Activated CD4-positive, alpha-beta T cell treated with anti-CD3 and anti-CD28 coated beads, Interleukin-2, amount 10 ng/mL, durations not matched to agents 24 days and 14 days (primary cell): ENCODE results near the gene LMOD1. TPM values are rescaled to one million over a fixed set of nuclear protein-coding genes. Genes with fewer than 3 reads are reported as not detected.
"Not testable (repeated sequence)": the region's sequence is repeated elsewhere in the genome, so short reads cannot be mapped to it uniquely, and the experiment has no call there.

Experiments
- DNase-seq: peaks from one replicate; pipeline ENCODE4 v3.0.0; 2022
- H3K27ac Mint-ChIP-seq: one replicate; pipeline ENCODE4 v1.8.0; 2022; ENCODE audit warnings: mild to moderate bottlenecking, mixed read lengths
- H3K27me3 Mint-ChIP-seq: one replicate; pipeline ENCODE4 v1.8.0; 2022; ENCODE audit warnings: mixed read lengths
- H3K36me3 Mint-ChIP-seq: one replicate; pipeline ENCODE4 v1.8.0; 2022; ENCODE audit warnings: low read depth, mild to moderate bottlenecking, mixed read lengths
- H3K4me1 Mint-ChIP-seq: one replicate; pipeline ENCODE4 v1.8.0; 2021; ENCODE audit warnings: mixed read lengths
- H3K4me3 Mint-ChIP-seq: one replicate; pipeline ENCODE4 v1.8.0; 2022; ENCODE audit warnings: mild to moderate bottlenecking, moderate library complexity, mixed read lengths
- H3K9me3 Mint-ChIP-seq: one replicate; pipeline ENCODE4 v1.8.0; 2021; ENCODE audit warnings: mixed read lengths
- intact Hi-C: fragments of 100-400 bp; cut with micrococcal nuclease; formaldehyde crosslinking; loops from one replicate; pipeline ENCODE4 v1.15.1; 2023
- total RNA-seq: library from RNA; stranded (reverse); gene quantifications from 2 replicates; pipeline ENCODE4 v1.2.3, GENCODE V29; 2022

The LMOD1 gene
- total RNA-seq, 1 donor from 2014 or later = not detected

DNA sequence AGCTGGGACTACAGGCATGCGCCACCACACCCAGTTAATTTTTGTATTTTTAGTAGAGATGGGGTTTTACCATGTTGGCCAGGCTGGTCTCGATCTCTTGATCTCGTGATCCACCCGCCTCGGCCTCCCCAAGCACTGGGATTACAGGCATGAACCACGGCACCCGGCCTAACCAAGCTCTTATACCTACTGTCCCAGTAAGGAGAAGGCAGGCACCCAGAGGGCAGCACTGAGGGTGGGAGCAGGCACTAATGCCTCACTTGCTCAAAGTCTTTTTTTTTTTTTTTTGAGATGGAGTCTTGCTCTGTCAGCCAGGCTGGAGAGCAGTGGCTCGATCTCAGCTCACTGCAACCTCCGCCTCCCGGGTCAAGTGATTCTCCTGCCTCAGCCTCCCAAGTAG lies 6.0 kb downstream of the LMOD1 start:
- H3K4me1 Mint-ChIP-seq, DNase-seq, H3K4me3 Mint-ChIP-seq, H3K27ac Mint-ChIP-seq, H3K36me3 Mint-ChIP-seq, H3K9me3 Mint-ChIP-seq, intact Hi-C loops: not testable (repeated sequence)
- peaks cover 29% of the 10 kb centered on the region for H3K27me3 Mint-ChIP-seq

DNA sequence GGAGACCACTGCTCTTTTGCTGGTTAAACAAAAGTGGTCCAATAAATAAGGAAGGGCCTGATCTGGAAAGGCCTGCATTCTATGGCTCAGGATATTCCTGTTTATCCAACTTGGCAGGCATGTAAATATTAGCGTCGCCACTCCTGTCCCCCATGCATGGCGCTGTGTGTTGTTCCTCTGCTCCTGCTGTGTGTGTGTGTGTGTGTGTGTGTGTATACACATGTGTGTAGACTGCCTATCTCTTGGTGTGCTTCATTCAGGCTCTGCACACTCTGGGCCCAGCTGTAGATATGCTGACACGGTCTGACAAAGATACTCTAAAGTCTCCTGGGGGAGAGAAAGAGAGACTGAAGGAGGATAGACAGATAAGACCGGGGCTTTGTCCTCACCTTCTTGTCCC lies 6.8 kb downstream of the LMOD1 start:
- no peak overlapping the region for H3K27ac Mint-ChIP-seq
- H3K27me3 Mint-ChIP-seq = peaks cover 28% of the 10 kb centered on the region
- intact Hi-C loops = no loop called here
- H3K4me3 Mint-ChIP-seq = no peak overlapping the region
- DNase-seq = no peak
- no peaks in the 10 kb centered on the region for H3K36me3 Mint-ChIP-seq
- no peaks in the 10 kb centered on the region for H3K9me3 Mint-ChIP-seq
- H3K4me1 Mint-ChIP-seq = no peaks in the 10 kb centered on the region

DNA sequence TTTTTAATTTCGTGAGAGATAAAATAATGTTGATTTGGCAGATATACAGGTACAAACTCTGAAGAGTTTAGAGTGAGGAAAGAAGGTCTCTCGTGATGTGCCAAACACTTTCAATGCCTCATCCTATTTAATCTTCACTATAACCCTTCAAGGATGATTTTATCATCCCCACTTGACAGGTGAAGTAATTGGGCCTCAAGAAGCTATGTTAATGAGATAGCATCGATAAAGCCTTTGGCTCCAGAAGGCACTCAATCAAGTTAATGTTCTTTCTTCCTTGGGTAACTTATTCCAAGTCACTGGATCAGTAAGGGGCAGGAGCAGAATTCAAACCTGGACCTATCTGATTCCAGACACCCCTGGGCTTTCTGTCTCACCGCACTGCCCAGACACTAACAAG lies 7.2 kb downstream of the LMOD1 start:
- Mint-ChIP-seq H3K27ac (no peak overlapping the region), H3K9me3 (no peaks in the 10 kb centered on the region), H3K4me1 (no peaks in the 10 kb centered on the region), H3K36me3 (no peaks in the 10 kb centered on the region), H3K27me3 (peaks cover 28% of the 10 kb centered on the region), H3K4me3 (no peak overlapping the region)
- intact Hi-C loops = no loop called here
- no peak for DNase-seq

DNA sequence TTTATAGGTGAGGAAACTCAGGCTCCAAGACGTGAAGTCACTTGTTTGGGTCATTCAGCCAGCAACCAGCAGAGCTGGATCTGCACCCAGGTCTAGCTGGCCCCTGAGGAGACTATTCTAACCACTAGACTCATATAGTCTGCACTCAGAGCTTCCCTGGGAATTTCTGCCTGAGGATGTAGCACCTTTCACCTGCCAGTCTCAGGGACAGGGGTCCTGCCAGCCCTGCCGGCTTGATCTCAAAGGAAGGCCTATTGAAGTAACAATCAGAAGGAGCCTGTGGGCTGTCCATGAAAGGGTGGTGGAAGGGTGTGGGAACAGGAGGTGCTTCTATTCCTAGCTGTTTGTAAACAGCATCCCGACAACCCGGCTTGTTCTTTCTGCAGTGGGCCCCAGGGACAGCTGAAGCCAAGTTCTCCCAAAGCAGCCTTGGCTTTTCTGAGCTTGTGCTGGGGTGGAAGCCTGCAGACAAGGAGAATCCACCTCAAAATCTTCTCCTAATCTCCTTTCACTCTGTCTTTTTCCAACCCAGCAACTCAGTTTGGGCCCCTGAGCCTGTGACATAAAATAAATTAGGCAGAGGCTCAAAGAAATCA lies 7.8 kb downstream of the LMOD1 start:
- Mint-ChIP-seq H3K27ac (no peak overlapping the region), H3K27me3 (peaks cover 25% of the 10 kb centered on the region), H3K4me3 (no peak overlapping the region), H3K36me3 (no peaks in the 10 kb centered on the region), H3K4me1 (no peaks in the 10 kb centered on the region), H3K9me3 (no peaks in the 10 kb centered on the region)
- no peak for DNase-seq
- intact Hi-C loops = no loop called here

DNA sequence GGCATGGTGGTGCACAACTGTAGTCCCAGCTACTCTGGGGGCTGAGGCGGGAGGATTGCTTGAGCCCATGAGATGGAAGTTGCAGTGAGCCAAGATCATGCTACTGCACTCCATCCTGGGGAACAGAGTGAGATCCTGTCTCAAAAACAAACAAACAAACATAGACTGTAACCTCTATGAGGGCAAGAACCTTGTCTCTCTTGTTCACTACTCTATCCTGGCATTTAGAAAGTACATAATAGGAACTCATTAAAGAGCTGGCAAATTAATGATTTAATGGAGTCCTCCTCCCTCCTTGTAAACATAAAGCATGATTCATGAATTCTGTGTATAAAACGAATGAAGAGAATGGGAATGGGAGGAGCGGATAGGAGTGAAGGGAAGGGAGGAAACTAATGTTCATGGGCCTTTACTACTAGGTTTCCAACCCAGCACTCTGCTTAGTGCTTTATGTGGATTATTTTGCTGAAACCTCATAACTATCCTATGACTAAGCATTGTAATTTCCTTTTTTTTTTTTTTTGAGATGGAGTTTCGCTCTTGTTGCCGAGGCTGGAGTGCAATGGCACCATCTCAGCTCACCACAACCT lies 8.6 kb downstream of the LMOD1 start:
- H3K27me3 Mint-ChIP-seq = peaks cover 21% of the 10 kb centered on the region
- H3K36me3 Mint-ChIP-seq = no peaks in the 10 kb centered on the region
- H3K4me1 Mint-ChIP-seq = no peaks in the 10 kb centered on the region
- no peak overlapping the region for H3K4me3 Mint-ChIP-seq
- no peaks in the 10 kb centered on the region for H3K9me3 Mint-ChIP-seq
- no peak for DNase-seq
- no peak overlapping the region for H3K27ac Mint-ChIP-seq
- intact Hi-C loops = no loop called here

DNA sequence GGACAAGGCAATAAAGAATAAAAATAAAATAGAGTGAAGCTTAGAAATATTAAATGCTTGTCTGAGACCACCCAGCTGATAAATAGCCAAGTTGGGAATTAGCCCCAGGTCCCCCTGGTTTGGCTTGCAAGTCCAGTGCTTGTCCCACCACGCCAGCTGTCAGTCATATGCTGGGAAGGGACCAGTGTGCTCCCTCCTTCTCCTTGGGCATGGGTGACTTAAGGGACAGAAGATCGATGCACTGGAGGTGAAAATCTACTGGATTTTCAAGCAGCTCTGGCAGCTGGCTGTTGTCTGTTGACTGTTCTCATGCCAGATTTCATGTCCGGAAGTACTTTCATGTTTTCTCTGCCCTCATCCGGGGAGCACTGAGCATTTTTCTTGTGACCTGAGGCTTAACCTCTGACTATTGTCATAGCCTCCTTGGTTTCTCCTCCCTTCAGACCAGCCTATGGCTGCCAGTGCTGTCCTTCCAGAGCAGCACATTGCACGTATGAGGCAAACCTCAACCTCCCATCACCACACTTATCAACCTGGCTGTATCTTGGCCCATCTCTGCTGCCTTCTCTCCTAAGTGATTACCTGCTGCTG lies 12.4 kb downstream of the LMOD1 start:
- H3K4me3 Mint-ChIP-seq = no peak overlapping the region
- intact Hi-C loops = no loop called here
- peaks cover 20% of the 10 kb centered on the region for H3K27me3 Mint-ChIP-seq
- no peaks in the 10 kb centered on the region for H3K36me3 Mint-ChIP-seq
- no peak for DNase-seq
- H3K9me3 Mint-ChIP-seq = no peaks in the 10 kb centered on the region
- H3K4me1 Mint-ChIP-seq = no peaks in the 10 kb centered on the region
- H3K27ac Mint-ChIP-seq = no peak overlapping the region

DNA sequence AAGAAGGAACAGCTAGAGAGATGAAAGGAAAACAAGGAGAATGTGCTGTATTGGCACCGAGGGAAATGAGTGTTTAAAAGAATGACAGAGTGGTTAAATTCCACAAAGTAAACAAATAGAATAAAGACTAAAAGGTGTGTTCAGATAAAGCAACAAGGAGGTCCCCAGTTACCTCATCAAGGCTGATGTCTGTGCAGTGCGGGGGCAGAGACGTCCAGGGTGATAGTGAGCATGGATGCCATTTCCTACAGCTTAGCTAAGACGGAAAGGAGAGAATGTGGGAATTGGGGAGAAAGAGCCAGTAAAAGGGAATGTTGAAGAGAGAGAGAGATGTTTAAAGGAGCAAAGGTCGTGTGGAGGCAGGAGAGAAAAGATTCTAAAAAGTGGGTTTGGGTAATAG lies 15.5 kb downstream of the LMOD1 start:
- Mint-ChIP-seq H3K4me1 (no peaks in the 10 kb centered on the region), H3K36me3 (no peaks in the 10 kb centered on the region), H3K27ac (no peak overlapping the region), H3K27me3 (peaks cover 16% of the 10 kb centered on the region), H3K4me3 (no peak overlapping the region), H3K9me3 (no peaks in the 10 kb centered on the region)
- intact Hi-C loops = no loop called here
- DNase-seq = no peak

DNA sequence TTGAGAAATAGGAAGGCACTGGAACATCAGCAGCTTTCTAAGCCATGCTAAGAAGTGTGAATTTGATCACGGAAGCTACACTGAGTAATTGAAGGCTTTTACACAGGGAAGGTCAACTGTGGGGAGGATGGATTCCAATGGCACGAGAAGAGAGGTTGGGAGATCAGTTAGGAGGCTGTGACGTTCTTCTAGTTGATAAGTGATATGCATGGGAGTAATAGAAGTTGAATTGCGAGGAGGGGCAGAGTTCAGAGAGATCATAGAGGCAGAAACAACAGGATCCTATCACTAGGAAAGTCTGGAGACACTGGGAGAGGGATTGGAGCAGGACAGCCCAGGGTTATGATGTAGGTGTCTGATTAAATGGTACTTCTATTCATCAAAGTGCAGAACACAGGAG lies 16.2 kb downstream of the LMOD1 start:
- no peak overlapping the region for H3K4me3 Mint-ChIP-seq
- H3K27ac Mint-ChIP-seq = no peak overlapping the region
- intact Hi-C loops = no loop called here
- no peaks in the 10 kb centered on the region for H3K4me1 Mint-ChIP-seq
- DNase-seq = no peak
- no peaks in the 10 kb centered on the region for H3K36me3 Mint-ChIP-seq
- peaks cover 16% of the 10 kb centered on the region for H3K27me3 Mint-ChIP-seq
- no peaks in the 10 kb centered on the region for H3K9me3 Mint-ChIP-seq

DNA sequence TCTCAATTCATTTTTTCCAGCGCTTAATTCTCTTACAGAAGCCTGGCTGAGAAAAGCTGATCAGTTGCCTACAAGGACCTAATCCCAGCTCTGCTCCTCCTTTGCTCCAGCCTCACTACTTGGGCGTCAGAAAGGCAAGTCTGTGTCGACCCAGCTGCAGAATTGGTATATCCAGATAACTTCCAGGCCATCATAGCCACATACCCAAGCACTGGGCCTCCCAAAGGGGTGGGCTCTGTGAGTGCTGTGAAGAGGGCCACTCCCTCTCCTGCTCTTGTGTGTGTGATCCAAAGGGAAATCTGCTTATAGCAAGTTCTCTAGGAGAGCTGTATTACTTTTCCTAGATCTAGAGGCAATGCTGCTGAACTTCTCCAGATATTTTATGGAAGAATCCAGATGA lies 18.1 kb downstream of the LMOD1 start:
- intact Hi-C loops = no loop called here
- Mint-ChIP-seq H3K4me1 (no peaks in the 10 kb centered on the region), H3K4me3 (no peak overlapping the region), H3K9me3 (no peaks in the 10 kb centered on the region), H3K27ac (no peak overlapping the region), H3K36me3 (no peaks in the 10 kb centered on the region), H3K27me3 (peaks cover 7% of the 10 kb centered on the region)
- DNase-seq = no peak

DNA sequence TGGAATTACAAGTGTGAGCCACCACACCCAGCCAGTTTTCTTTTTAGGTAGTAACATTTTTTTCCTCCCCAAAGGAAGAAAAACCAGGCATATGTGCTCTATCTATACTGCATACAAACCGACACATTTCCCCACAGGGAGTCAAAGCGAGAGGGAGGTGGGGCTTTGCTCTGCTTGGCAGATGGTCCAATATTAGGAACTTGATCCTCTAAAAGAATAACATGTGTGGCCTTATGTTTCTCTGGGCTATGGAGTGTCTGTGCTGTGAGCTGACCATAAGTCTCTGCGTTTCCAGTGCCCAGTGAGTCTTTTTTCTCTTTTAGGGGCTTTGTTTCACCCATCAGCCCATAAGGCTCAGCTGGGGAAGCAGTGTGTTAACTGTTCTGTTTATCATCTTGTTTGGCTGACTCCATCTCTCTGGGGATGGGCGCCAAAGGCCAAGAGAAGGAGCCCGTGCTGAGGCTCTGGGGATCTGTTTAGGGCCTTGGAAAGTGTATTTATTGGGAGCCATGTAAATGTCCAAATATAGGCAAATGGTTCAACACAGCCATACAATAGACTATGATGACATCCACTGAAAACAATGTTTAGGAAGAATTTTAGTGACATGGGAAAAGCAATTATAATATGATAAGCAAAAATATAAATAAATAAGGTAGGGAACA lies 20.2 kb downstream of the LMOD1 start:
- Mint-ChIP-seq H3K4me1 (no peaks in the 10 kb centered on the region), H3K27ac (no peak overlapping the region), H3K27me3 (peaks cover 6% of the 10 kb centered on the region), H3K9me3 (no peaks in the 10 kb centered on the region), H3K36me3 (no peaks in the 10 kb centered on the region), H3K4me3 (no peak overlapping the region)
- intact Hi-C loops = no loop called here
- no peak for DNase-seq

DNA sequence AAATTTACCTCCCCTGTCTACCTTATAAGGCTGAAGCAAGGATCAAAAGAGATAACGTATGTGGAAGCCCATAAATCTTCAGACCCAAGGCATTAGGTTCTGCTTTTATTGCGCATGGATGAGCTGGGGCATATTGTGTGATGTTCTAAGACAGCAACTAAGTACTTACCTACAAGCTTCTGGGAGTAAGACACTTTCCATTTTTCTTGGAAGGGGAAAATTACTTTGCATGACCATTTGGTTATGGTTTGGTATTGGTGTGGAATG lies 21.1 kb downstream of the LMOD1 start:
- Mint-ChIP-seq H3K9me3 (no peaks in the 10 kb centered on the region), H3K27me3 (peaks cover 6% of the 10 kb centered on the region), H3K36me3 (no peaks in the 10 kb centered on the region), H3K27ac (no peak overlapping the region), H3K4me1 (no peaks in the 10 kb centered on the region), H3K4me3 (no peak overlapping the region)
- DNase-seq = no peak
- intact Hi-C loops = no loop called here

DNA sequence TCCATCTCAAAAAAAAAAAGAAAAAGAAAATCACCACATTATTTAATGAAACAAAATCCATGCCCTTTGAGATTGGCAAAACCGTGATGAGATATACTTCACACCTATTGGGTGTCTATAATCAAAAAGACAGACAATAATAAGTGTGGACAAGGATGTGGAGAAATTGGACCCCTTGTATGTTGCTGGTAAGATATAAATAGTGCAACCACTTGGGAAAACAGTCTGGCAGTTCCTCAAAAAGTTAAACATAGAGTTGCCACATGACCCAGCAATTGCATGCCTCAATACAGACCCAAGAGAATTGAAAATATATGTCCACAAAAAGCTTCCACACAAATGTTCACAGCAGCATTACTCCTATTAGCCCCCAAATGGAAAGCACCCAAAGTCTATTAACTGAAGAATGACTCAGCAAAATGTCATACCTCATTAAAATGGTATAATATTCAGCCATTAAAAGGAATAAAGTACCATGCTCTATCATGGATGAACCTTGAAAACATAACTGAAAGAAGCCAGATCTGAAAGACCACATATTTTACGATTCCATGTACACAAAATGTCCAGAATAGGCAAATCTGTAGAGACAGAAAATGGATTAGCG lies 24.3 kb downstream of the LMOD1 start:
- Mint-ChIP-seq H3K4me3 (no peak overlapping the region), H3K4me1 (no peaks in the 10 kb centered on the region), H3K36me3 (no peaks in the 10 kb centered on the region), H3K27ac (no peak overlapping the region), H3K27me3 (peaks cover 11% of the 10 kb centered on the region), H3K9me3 (no peaks in the 10 kb centered on the region)
- intact Hi-C loops = no loop called here
- DNase-seq = no peak

DNA sequence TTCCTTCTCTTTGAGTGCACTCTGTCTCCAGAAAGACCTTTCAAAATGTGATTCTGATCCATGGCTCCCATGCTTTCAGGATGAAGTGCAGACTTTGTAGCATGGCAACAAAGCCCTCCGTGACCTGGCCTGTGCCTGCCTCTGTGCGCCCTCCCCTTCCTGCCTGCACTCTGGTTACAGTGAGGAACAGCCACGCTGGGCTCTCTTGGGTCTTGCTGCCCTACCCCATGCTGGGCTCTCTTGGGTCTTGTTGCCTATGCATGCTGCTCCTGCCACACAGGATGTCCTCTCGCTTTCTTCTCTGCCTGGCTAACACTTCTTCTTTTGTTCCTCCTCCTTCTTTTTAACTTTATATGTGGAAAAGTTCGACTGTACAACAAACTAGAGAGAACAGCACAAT lies 28.0 kb downstream of the LMOD1 start:
- Mint-ChIP-seq H3K36me3 (no peaks in the 10 kb centered on the region), H3K9me3 (no peaks in the 10 kb centered on the region), H3K4me3 (no peak overlapping the region), H3K27ac (no peak overlapping the region), H3K27me3 (peaks cover 11% of the 10 kb centered on the region), H3K4me1 (no peaks in the 10 kb centered on the region)
- intact Hi-C loops = no loop called here
- no peak for DNase-seq

DNA sequence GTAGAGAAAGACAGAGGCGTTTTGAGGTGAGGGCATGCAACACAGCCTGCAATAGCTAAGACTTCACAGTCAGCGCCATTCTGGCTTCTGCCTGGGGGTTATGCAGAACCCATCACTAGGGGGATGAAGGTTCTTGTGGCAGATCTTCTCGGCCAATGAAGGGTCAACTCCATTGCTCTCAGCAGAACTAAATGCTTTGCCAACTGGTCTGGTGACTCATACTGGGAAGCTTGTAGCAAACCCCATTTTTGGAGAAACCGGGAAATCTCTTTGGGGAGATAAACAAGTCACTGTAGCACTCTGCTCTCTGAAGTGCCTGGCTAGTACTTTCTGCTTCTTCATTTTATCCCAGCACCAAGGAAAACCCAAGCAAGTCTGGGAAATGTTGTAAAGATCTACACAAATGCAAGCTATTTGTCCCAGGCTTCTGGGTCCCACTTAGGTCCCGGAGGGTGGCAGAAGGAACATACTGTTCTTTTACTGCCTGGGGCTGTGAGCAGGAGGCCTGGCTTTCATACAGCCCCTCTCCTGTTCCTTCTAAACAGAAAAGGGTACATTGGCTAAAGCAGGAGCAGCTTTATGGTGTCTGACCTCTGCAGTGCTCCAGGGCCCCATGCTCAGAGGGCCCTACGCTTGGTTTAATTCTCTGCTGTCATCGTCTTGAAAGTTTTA lies 28.9 kb downstream of the LMOD1 start:
- no peak for DNase-seq
- H3K27ac Mint-ChIP-seq = no peak overlapping the region
- no peaks in the 10 kb centered on the region for H3K36me3 Mint-ChIP-seq
- H3K4me3 Mint-ChIP-seq = no peak overlapping the region
- no peaks in the 10 kb centered on the region for H3K9me3 Mint-ChIP-seq
- no peaks in the 10 kb centered on the region for H3K4me1 Mint-ChIP-seq
- H3K27me3 Mint-ChIP-seq = peaks cover 11% of the 10 kb centered on the region
- intact Hi-C loops = no loop called here
